ENCODE measurements around the gene LINC01488.

Gene LINC01488

DNA sequence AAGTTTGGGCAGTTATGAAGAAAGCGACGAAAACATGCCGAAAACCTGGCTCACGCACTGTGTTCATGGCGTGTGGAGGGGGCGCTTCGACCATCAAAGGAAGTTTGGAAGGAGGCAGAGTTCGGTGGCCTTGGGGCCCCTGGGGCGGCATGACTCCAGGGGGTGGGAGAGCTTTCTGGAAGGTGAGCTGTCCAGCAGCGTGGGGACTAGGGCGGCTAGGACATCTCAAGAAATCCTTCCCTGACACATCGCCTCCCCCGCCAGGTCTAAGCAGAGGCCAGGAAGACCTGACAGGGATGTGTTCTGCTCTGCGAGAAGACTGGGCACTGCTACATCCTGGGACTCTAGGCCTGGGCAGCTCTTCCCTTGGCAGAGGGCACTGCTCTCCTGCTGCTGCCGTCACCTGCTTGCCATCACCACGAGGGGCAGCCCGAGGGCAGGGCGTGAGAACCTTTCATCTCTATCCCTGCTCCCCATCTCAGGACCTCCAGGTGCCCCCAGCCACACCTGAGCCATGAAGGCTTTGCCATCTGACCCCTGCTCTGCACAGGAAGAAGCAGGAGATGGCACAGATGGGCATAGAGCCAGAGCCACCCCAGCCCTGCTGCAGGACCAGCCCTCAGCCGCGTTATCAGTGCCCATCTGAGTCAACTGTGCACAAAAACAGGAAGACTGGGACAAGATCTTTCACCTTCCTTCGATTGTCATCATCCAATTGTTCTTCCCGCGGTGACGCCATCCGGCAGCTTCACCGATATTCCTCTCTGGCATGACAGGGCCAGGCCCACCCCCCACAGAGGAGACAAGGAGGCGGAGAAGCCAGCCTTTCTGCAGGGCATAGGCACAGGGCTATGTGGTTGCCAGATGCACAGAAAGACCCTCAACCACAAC lies 12.7 kb downstream of the LINC01488 start:
- DNase-seq (ENCODE audit: low read depth): no peak

GRCh38 chr11:69494851-69495250 lies 13.4 kb downstream of the LINC01488 start:
- TF ChIP-seq, protein P1, sequence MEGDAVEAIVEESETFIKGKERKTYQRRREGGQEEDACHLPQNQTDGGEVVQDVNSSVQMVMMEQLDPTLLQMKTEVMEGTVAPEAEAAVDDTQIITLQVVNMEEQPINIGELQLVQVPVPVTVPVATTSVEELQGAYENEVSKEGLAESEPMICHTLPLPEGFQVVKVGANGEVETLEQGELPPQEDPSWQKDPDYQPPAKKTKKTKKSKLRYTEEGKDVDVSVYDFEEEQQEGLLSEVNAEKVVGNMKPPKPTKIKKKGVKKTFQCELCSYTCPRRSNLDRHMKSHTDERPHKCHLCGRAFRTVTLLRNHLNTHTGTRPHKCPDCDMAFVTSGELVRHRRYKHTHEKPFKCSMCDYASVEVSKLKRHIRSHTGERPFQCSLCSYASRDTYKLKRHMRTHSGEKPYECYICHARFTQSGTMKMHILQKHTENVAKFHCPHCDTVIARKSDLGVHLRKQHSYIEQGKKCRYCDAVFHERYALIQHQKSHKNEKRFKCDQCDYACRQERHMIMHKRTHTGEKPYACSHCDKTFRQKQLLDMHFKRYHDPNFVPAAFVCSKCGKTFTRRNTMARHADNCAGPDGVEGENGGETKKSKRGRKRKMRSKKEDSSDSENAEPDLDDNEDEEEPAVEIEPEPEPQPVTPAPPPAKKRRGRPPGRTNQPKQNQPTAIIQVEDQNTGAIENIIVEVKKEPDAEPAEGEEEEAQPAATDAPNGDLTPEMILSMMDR (IDR thresholded peaks at IDR 0.05; ENCODE audit: insufficient read depth, low read depth, low read length, missing control alignments): no peak
- no peak overlapping the region for H3K4me3 ChIP-seq (ENCODE audit: low read depth, low read length)
- no peak for DNase-seq (ENCODE audit: low read depth)

More for the DNA sequence above, 12.7 kb downstream of the LINC01488 start:
- H3K4me3 ChIP-seq (ENCODE audit: low read depth, low read length): no peak overlapping the region
- TF ChIP-seq, protein P1 (IDR thresholded peaks at IDR 0.05; ENCODE audit: insufficient read depth, low read depth, low read length, missing control alignments): no peak

DNA sequence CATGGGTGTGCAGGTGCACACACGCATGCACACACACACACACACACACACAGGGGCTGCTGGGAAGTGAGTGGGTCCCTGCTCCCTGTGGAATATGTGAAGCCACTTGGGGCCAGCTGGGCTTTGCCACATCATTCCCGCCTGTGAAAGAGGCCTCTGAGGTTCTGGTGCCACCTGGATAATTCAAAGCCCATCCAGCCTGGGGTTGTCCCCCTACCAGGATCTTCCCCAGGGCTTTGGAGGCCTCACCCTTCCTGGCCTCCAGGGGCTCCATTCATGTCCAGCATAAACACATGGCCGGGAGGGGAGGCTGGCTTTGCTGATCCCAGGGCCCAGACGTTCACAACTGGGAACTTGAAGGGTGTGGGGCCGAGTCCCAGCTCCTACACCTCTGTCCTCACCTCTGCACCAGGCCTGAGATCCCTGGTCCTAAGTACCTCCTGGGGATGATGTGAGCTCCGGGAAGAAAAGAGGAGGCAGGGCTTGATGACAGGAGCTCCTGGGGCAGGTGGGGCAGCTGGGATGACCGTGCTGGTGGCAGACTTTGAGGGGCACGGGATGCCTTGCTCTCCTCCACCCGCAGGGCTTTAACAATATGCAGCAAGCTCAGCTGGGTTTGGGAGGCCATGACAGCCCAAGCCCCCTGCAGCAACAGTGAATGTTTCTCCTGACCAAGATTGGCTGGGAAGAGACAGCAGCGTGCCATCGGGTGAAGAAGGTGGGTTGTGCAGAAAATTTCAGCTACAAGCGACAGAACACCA lies 14.2 kb downstream of the LINC01488 start:
- H3K4me3 ChIP-seq (ENCODE audit: low read depth, low read length): no peak overlapping the region
- no peak for DNase-seq (ENCODE audit: low read depth)
- TF ChIP-seq, protein P1 (IDR thresholded peaks at IDR 0.05; ENCODE audit: insufficient read depth, low read depth, low read length, missing control alignments): no peak

GRCh38 chr11:69496202-69496557 lies 14.7 kb downstream of the LINC01488 start:
- TF ChIP-seq, protein P1 (IDR thresholded peaks at IDR 0.05; ENCODE audit: insufficient read depth, low read depth, low read length, missing control alignments): no peak

GRCh38 chr11:69496631-69497220 lies 15.3 kb downstream of the LINC01488 start:
- TF ChIP-seq, protein P1 (IDR thresholded peaks at IDR 0.05; ENCODE audit: insufficient read depth, low read depth, low read length, missing control alignments): no peak
- DNase-seq (ENCODE audit: low read depth): no peak
- H3K4me3 ChIP-seq (ENCODE audit: low read depth, low read length): no peak overlapping the region

More at GRCh38 chr11:69496202-69496557, 14.7 kb downstream of the LINC01488 start:
- no peak for DNase-seq (ENCODE audit: low read depth)
- H3K4me3 ChIP-seq (ENCODE audit: low read depth, low read length): no peak overlapping the region

GRCh38 chr11:69497221-69497787 lies 15.8 kb downstream of the LINC01488 start:
- DNase-seq (ENCODE audit: low read depth): no peak
- H3K4me3 ChIP-seq (ENCODE audit: low read depth, low read length): no peak overlapping the region
- TF ChIP-seq, protein P1 (IDR thresholded peaks at IDR 0.05; ENCODE audit: insufficient read depth, low read depth, low read length, missing control alignments): no peak

All from GM12865 (cell line).